HL-60 (cell line): ENCODE measurements around the gene TLCD2.

ENCODE experiments used
- DNase-seq, 2 experiments: peaks; one replicate each; pipeline ENCODE4 v3.0.0-alpha.2; 2010 to 2020; ENCODE audit warnings: low read depth in 1 of 2, low spot score in 1 of 2
- H3K27ac ChIP-seq: fragments of 250-450 bp; sonication (Bioruptor Pico); replicated peaks from 2 replicates; pipeline ENCODE4 v1.5.1; 2020; ENCODE audit warnings: mild to moderate bottlenecking, moderate library complexity
- H3K27me3 ChIP-seq: fragments of 250-450 bp; sonication (Bioruptor Pico); 2 replicates; pipeline ENCODE4 v1.5.1; 2021; ENCODE audit warnings: mild to moderate bottlenecking, moderate library complexity; ENCODE audit not compliant: insufficient read depth, poor library complexity, severe bottlenecking
- H3K4me3 ChIP-seq: replicated peaks from 2 replicates; pipeline ENCODE4 v1.5.1; 2011; ENCODE audit warnings: mild to moderate bottlenecking, control low read depth, low read length; ENCODE audit not compliant: insufficient read depth
- GABPA ChIP-seq: IDR thresholded peaks from 2 replicates; pipeline ENCODE4 v1.6.1; 2012; ENCODE audit warnings: low read depth
- POLR2AphosphoS5 ChIP-seq: IDR thresholded peaks from 2 replicates; pipeline ENCODE4 v1.6.1; 2012; ENCODE audit warnings: low read depth
- SPI1 ChIP-seq: IDR thresholded peaks from 2 replicates; pipeline ENCODE4 v1.6.1; 2012; ENCODE audit warnings: low read depth, mild to moderate bottlenecking, borderline replicate concordance
- TF ChIP-seq, protein P1 (sequence below): IDR thresholded peaks from one replicate; pipeline ENCODE4 v1.5.1; 2011; ENCODE audit warnings: low read length, control low read depth, inconsistent platforms; ENCODE audit not compliant: insufficient read depth
- TF ChIP-seq, protein P2 (sequence below): IDR thresholded peaks from 2 replicates; pipeline ENCODE4 v1.6.1; 2012; ENCODE audit warnings: low read depth; ENCODE audit not compliant: insufficient replicate concordance

TLCD2 gene

DNA sequence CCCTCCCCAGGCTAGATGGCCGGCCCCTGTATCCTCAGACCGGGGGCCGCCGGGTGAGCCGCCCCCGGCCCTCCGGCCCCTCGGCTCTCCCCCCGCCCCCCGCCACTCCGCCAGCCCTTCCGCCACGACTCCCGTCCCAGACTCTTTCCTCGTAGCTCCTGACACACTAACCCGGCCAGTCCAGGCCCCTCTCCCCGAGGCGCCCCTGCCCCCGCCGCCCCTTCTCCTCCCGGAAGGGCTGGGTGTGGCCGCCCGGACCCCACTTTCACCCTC is 5.6 kb upstream of the TLCD2 start:
- Histone ChIP-seq H3K27me3 (no peaks in the 10 kb centered on the region), H3K27ac (no peak overlapping the region), H3K4me3 (peak overlapping the region; percentile 78)
- DNase-seq, result no peak
- TF ChIP-seq, protein P1, sequence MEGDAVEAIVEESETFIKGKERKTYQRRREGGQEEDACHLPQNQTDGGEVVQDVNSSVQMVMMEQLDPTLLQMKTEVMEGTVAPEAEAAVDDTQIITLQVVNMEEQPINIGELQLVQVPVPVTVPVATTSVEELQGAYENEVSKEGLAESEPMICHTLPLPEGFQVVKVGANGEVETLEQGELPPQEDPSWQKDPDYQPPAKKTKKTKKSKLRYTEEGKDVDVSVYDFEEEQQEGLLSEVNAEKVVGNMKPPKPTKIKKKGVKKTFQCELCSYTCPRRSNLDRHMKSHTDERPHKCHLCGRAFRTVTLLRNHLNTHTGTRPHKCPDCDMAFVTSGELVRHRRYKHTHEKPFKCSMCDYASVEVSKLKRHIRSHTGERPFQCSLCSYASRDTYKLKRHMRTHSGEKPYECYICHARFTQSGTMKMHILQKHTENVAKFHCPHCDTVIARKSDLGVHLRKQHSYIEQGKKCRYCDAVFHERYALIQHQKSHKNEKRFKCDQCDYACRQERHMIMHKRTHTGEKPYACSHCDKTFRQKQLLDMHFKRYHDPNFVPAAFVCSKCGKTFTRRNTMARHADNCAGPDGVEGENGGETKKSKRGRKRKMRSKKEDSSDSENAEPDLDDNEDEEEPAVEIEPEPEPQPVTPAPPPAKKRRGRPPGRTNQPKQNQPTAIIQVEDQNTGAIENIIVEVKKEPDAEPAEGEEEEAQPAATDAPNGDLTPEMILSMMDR, result no peak
- TF ChIP-seq SPI1 (no peak), POLR2AphosphoS5 (no peak), GABPA (no peak)
- TF ChIP-seq, protein P2, sequence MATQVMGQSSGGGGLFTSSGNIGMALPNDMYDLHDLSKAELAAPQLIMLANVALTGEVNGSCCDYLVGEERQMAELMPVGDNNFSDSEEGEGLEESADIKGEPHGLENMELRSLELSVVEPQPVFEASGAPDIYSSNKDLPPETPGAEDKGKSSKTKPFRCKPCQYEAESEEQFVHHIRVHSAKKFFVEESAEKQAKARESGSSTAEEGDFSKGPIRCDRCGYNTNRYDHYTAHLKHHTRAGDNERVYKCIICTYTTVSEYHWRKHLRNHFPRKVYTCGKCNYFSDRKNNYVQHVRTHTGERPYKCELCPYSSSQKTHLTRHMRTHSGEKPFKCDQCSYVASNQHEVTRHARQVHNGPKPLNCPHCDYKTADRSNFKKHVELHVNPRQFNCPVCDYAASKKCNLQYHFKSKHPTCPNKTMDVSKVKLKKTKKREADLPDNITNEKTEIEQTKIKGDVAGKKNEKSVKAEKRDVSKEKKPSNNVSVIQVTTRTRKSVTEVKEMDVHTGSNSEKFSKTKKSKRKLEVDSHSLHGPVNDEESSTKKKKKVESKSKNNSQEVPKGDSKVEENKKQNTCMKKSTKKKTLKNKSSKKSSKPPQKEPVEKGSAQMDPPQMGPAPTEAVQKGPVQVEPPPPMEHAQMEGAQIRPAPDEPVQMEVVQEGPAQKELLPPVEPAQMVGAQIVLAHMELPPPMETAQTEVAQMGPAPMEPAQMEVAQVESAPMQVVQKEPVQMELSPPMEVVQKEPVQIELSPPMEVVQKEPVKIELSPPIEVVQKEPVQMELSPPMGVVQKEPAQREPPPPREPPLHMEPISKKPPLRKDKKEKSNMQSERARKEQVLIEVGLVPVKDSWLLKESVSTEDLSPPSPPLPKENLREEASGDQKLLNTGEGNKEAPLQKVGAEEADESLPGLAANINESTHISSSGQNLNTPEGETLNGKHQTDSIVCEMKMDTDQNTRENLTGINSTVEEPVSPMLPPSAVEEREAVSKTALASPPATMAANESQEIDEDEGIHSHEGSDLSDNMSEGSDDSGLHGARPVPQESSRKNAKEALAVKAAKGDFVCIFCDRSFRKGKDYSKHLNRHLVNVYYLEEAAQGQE, result no peak

DNA sequence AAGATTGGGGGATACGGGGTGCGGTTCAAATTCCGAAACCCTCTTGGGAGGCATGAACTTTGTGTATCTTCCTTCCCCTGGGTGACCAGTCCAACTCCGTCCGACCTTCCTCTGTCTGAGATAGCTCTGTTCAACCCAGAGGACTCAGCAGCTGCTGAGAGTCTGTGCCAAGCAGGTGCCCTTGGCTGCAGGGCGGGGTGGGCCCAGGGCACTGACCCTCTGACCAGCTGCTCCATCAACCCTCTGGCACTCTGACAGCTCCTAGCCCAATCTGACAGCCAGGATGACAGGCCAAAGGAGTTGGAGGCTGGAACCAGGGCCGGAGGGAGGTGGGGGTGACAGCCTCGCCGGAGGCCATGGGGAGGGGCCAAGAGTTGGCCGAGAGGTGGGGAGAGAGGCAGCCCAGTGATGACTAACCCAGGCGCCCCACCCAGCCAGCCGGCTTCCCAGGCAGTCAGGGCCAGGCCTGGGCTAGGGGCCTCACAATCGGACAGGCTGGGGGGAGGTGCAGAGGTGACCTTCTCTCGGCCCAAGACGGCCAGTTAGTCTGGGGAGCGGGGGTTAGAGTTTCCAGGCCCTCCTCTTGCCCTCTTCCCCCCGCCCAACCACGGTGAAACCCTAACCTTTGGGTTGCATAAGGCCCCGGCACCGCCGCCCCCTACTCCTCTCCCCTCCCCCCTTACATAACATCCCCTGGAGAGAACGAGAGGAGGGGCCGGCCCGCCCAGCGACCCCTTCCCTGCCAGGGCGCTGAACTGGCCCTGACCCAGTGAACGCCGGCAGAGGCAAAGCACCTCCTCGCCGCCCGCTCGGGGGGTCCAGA is 5.0 kb upstream of the TLCD2 start:
- no peak for DNase-seq
- Histone ChIP-seq H3K27ac (no peak overlapping the region), H3K27me3 (peaks cover 2% of the 10 kb centered on the region), H3K4me3 (peak overlapping the region; percentile 78)
- TF ChIP-seq, protein P2, result no peak
- no peak for TF ChIP-seq SPI1
- TF ChIP-seq, protein P1, result no peak
- no peak for TF ChIP-seq POLR2AphosphoS5
- no peak for TF ChIP-seq GABPA

DNA sequence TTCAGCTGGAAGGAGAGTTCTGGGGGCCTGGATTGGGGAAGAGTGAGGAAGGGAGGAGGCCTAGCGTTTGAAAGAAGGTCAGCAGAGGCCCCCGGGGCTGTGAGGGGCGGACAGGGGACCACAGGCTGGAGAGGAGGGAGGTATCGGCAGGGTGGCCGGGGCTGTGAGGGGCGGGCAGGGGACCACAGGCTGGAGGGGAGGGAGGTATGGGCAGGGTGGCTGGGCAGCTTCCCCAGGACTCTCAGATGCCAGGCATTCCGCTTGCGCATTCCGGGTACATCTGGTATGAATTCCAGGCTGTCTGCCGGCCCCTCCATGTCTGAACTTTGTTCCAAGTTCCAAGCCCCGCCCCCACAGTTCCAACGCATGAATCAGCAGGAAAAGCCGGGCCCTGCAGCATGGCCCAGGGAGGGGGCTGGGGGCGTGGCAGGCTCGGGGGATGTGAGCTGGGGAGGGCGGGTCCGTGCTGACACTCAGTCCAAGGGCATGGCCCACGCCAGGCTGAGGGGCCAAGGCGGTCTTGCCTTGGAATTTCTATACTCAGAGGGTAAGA is 4.3 kb upstream of the TLCD2 start:
- Histone ChIP-seq H3K27ac (no peak overlapping the region), H3K4me3 (no peak overlapping the region), H3K27me3 (peaks cover 2% of the 10 kb centered on the region)
- TF ChIP-seq GABPA (no peak), SPI1 (no peak), POLR2AphosphoS5 (no peak)
- TF ChIP-seq, protein P1, result no peak
- TF ChIP-seq, protein P2, result no peak
- DNase-seq, result no peak
